K562 (cell line): ENCODE measurements around the gene DHDH. TPM values are rescaled to one million over a fixed set of nuclear protein-coding genes. Genes with fewer than 3 reads are reported as not detected.
"Not testable (repeated sequence)": the region's sequence is repeated elsewhere in the genome, so short reads cannot be mapped to it uniquely, and the experiment has no call there.

Experiments used
- ATAC-seq: fragments of 200-7000 bp; cut with Tn5 transposase; 3 replicates; pipeline ENCODE4 v1.9.1; 2020; ENCODE audit warnings: moderate library complexity
- BruUV-seq: library from RNA; stranded (reverse); fragments of 400-500 nt; replicated peaks from 2 replicates; lab custom pipeline; 2021; lab: Mats Ljungman, UMichigan
- CTCF ChIA-PET: fragments of 300-600 bp; formaldehyde crosslinking; extraction: SDS; loops from one replicate; lab custom pipeline; 2021; ENCODE audit warnings: low intra/inter-chr PET ratio; lab: Yijun Ruan, JAX
- POLR2A ChIA-PET: fragments of 300-600, 350-650 bp; sonication (Branson Sonifier 250); formaldehyde crosslinking; extraction: SDS; loops from one replicate; lab custom pipeline; 2021; ENCODE audit warnings: antibody characterized with exemption, inconsistent platforms; lab: Yijun Ruan, JAX
- DNase-seq, 4 experiments: peaks; one replicate each; pipeline versions ENCODE4 v3.0.0 to v3.0.0-alpha.2; 2011 to 2018; ENCODE audit warnings: low spot score in 3 of 4, mixed read lengths in 3 of 4; ENCODE audit errors: extremely low read depth in 1 of 4
- FAIRE-seq: peaks from 2 replicates; lab custom pipeline; 2011; peaks lifted over from hg19 to GRCh38; lab: Jason Lieb, UNC
- H2AFZ ChIP-seq: 2 replicates; pipeline ENCODE4 v1.6.0; 2011; ENCODE audit warnings: low read depth, low read length, control low read depth, inconsistent platforms
- H3K27ac ChIP-seq: fragments of 200-600 bp; 3 replicates; pipeline ENCODE4 v1.8.0; 2011; ENCODE audit warnings: low read depth, mild to moderate bottlenecking, control low read depth, inconsistent platforms, low read length, moderate library complexity, mixed read lengths; ENCODE audit errors: extremely low read depth
- H3K27me3 ChIP-seq, 2 experiments: fragments of 300-600 bp in 1 of 2; 2 replicates in 1 of 2; 3 replicates in 1 of 2; pipeline versions ENCODE4 v1.6.0 to v1.8.0; 2011; ENCODE audit warnings: inconsistent platforms in 2 of 2, low read length in 2 of 2, mild to moderate bottlenecking in 1 of 2, mixed read lengths in 1 of 2, moderate library complexity in 1 of 2; ENCODE audit not compliant: control insufficient read depth in 2 of 2, insufficient read depth in 2 of 2
- H3K36me3 ChIP-seq: fragments of 300-600 bp; 3 replicates; pipeline ENCODE4 v1.8.0; 2011; ENCODE audit warnings: mild to moderate bottlenecking, low read length, inconsistent platforms; ENCODE audit not compliant: control insufficient read depth, insufficient read depth
- H3K4me1 ChIP-seq, 2 experiments: fragments of 200-600 bp in 1 of 2; replicated peaks in 1 of 2; 2 replicates in 1 of 2; 3 replicates in 1 of 2; pipeline versions ENCODE4 v1.5.1 to v1.8.0; 2011; ENCODE audit warnings: inconsistent platforms in 2 of 2, low read length in 2 of 2, mild to moderate bottlenecking in 1 of 2, mixed read lengths in 1 of 2, moderate library complexity in 1 of 2; ENCODE audit not compliant: control insufficient read depth in 2 of 2, insufficient read depth in 2 of 2
- H3K4me2 ChIP-seq: 2 replicates; pipeline ENCODE4 v1.6.1; 2011; ENCODE audit warnings: low read length, control low read depth, inconsistent platforms, mixed read lengths; ENCODE audit not compliant: insufficient read depth
- H3K4me3 ChIP-seq: fragments of 200-600 bp; sonication (generic), shearing (Covaris generic); 2 replicates; pipeline ENCODE4 v1.5.1; 2016; ENCODE audit warnings: control low read depth, inconsistent platforms
- H3K79me2 ChIP-seq: fragments of 200-600 bp; 3 replicates; pipeline ENCODE4 v1.8.0; 2011; ENCODE audit warnings: low read length, inconsistent platforms; ENCODE audit not compliant: control insufficient read depth, insufficient read depth
- H3K9ac ChIP-seq, 2 experiments: 2 replicates each; pipeline versions ENCODE4 v1.6.0 to v1.6.1; 2011; ENCODE audit warnings: low read depth in 2 of 2, low read length in 2 of 2, control low read depth in 1 of 2, inconsistent platforms in 1 of 2, mild to moderate bottlenecking in 1 of 2, mixed read lengths in 1 of 2; ENCODE audit not compliant: insufficient read depth in 1 of 2
- H3K9me1 ChIP-seq: one replicate; pipeline ENCODE4 v1.6.0; 2011; ENCODE audit warnings: inconsistent platforms, mild to moderate bottlenecking, low read length, moderate library complexity; ENCODE audit not compliant: control insufficient read depth, insufficient read depth
- H3K9me3 ChIP-seq: replicated peaks from 2 replicates; pipeline ENCODE4 v1.5.1; 2011; ENCODE audit warnings: low read depth, low read length, inconsistent platforms; ENCODE audit not compliant: control insufficient read depth, insufficient read depth
- H4K20me1 ChIP-seq: replicated peaks from 2 replicates; pipeline ENCODE4 v1.6.1; 2011; ENCODE audit warnings: low read length, inconsistent platforms, mixed read lengths; ENCODE audit not compliant: control insufficient read depth, insufficient read depth
- CREB1 ChIP-seq, 2 experiments: sonication (generic) in 1 of 2; formaldehyde crosslinking in 1 of 2; IDR thresholded peaks; 2 replicates each; pipeline versions ENCODE4 v1.6.1 to v1.8.0; 2012 to 2022; ENCODE audit warnings: inconsistent platforms in 1 of 2, mild to moderate bottlenecking in 1 of 2, missing genetic modification reagents in 1 of 2, moderate library complexity in 1 of 2
- NFYB ChIP-seq: IDR thresholded peaks from 2 replicates; pipeline ENCODE4 v1.6.1; 2011; ENCODE audit warnings: mild to moderate bottlenecking, moderate library complexity; ENCODE audit not compliant: insufficient read length; ENCODE audit errors: extremely low read depth
- POLR2G ChIP-seq: fragments of 200-400 bp; formaldehyde crosslinking; IDR thresholded peaks from 2 replicates; pipeline ENCODE4 v1.6.1; 2017; ENCODE audit warnings: low read depth, mild to moderate bottlenecking, antibody characterized with exemption, low read length, moderate library complexity
- RBFOX2 ChIP-seq: fragments of 200-400 bp; formaldehyde crosslinking; IDR thresholded peaks from 2 replicates; pipeline ENCODE4 v1.6.1; 2017; ENCODE audit warnings: low read depth, mild to moderate bottlenecking, low read length, moderate library complexity
- ZNF408 ChIP-seq: fragments of 250-450 bp; sonication (Bioruptor Pico); IDR thresholded peaks from 2 replicates; pipeline ENCODE4 v1.4.0; 2020; ENCODE audit warnings: low read depth, mild to moderate bottlenecking, moderate library complexity
- WGBS: fragments of 100-300 bp; shearing (Covaris generic); methylation state at CpG from one replicate; pipeline ENCODE4 v1.1.6; 2016; ENCODE audit warnings: low coverage, mixed read lengths; ENCODE audit not compliant: insufficient coverage; ENCODE audit errors: missing lambda C conversion rate; 5-methylcytosine and 5-hydroxymethylcytosine counted together
- in situ Hi-C: fragments of 300-500 bp; cut with MboI; formaldehyde crosslinking; loops from 4 replicates; pipeline ENCODE4 v1.15.0; 2018; ENCODE audit warnings: inconsistent platforms, mixed read lengths
- intact Hi-C: fragments of 100-400 bp; cut with micrococcal nuclease; formaldehyde crosslinking; loops from 2 replicates; pipeline ENCODE4 v1.14.2; 2022
- polyA plus RNA-seq, 8 experiments: library from polyadenylated mRNA; depleted of rRNA in 4 of 8; stranded (reverse) in 5 of 8; unstranded in 3 of 8; fragments of >200 nt; fragmentation: Nextera tagmentation in 2 of 8; fragmentation: Illumina TruSeq in 1 of 8; extraction: Ambion mirVana in 2 of 8; extraction: Trizol in 1 of 8; gene quantifications; 2 replicates each; pipeline versions ENCODE4 v1.2.1 to v1.2.3, GENCODE V29; 2011 to 2014; ENCODE audit warnings: inconsistent platforms in 1 of 8, missing spikeins in 1 of 8
- total RNA-seq, 7 experiments: library from RNA; depleted of rRNA in 6 of 7; stranded (reverse); fragments of >200 nt in 6 of 7; fragmentation: Illumina TruSeq in 2 of 7; extraction: Trizol in 2 of 7; gene quantifications; 2 replicates each; pipeline versions ENCODE4 v1.2.1 to v1.2.3, GENCODE V29; 2011 to 2021; ENCODE audit warnings: low replicate concordance in 1 of 7

The DHDH gene
- total and polyA plus RNA-seq, 9 of the 15 experiments (the other 6 are each of a cell fraction or from before 2014, with no cell fraction given) = 0.37 to 1.9 (median 0.87) TPM

- no peak for TF ChIP-seq NFYB
Observed at GRCh38 chr19:48906324-48906723, 27.2 kb upstream of the DHDH start (continued).

- peaks cover 0 to 15% of the 10 kb centered on the region in 2 experiments; a peak in 2 of 5 replicates for H3K4me1 ChIP-seq
- ChIA-PET POLR2A (no interaction called here), CTCF (no interaction called here)
- no TSS peak for BruUV-seq
- no peaks in the 10 kb centered on the region for H3K27me3 ChIP-seq
- peaks cover 21% of the 10 kb centered on the region for H3K79me2 ChIP-seq
- peaks cover 6% of the 10 kb centered on the region for H4K20me1 ChIP-seq
- WGBS = 92% methylated on average over 14 of the region's 14 CpGs
- FAIRE-seq (no peak), ATAC-seq (no peak), DNase-seq (peak in 1 of 4 experiments; percentile 4)
- no peak overlapping the region for H3K9ac ChIP-seq
- intact Hi-C loops = no loop called here
- peaks cover 78% of the 10 kb centered on the region for H3K36me3 ChIP-seq
- H3K9me1 ChIP-seq = no peaks in the 10 kb centered on the region
- no peak overlapping the region for H2AFZ ChIP-seq
- H3K4me3 ChIP-seq = no peak overlapping the region
- no peak overlapping the region for H3K4me2 ChIP-seq
- TF ChIP-seq RBFOX2 = peak; percentile 39; the same call in 1 of the 2 replicates
- no peak for TF ChIP-seq ZNF408 (CRISPR knock-in tag)
- 0 out of 2 replicates have a peak, but pooled peaks have one; percentile 10 for TF ChIP-seq POLR2G
- TF ChIP-seq CREB1 (IDR thresholded peaks at IDR 0.05) = no peak
- no peak for TF ChIP-seq CREB1 (CRISPR knock-in tag; IDR thresholded peaks at IDR 0.05)
- no peaks in the 10 kb centered on the region for H3K9me3 ChIP-seq
- in situ Hi-C loops = no loop called here
- no peak overlapping the region for H3K27ac ChIP-seq
Observed at GRCh38 chr19:48907671-48908070, 25.8 kb upstream of the DHDH start.

- DNase-seq, H2AFZ ChIP-seq, in situ Hi-C loops, H3K9me1 ChIP-seq, H3K4me2 ChIP-seq, CTCF ChIA-PET, H3K27ac ChIP-seq, BruUV-seq, H3K9me3 ChIP-seq, H3K4me3 ChIP-seq, H4K20me1 ChIP-seq, H3K9ac ChIP-seq, ATAC-seq, FAIRE-seq, H3K27me3 ChIP-seq, intact Hi-C loops: not testable (repeated sequence)
- POLR2A ChIA-PET = interaction anchor here (1.1 to 2.1 kb wide), 3 partner anchors 8 to 31 kb away, joined by 3 to 5 read pairs (median 3); no protein-coding TSS in a partner anchor
- peaks cover 89% of the 10 kb centered on the region for H3K36me3 ChIP-seq
- H3K79me2 ChIP-seq = peaks cover 12% of the 10 kb centered on the region
- WGBS = 97% methylated on average over 11 of the region's 11 CpGs
- peaks cover 0 to 15% of the 10 kb centered on the region in 2 experiments; a peak in 2 of 5 replicates for H3K4me1 ChIP-seq
Observed at GRCh38 chr19:48909424-48910077, 23.9 kb upstream of the DHDH start.
